Measurements from ENCODE around the gene RAB35.

The RAB35 gene

GRCh38 chr12:120060196-120060595 is 56.4 kb downstream of the RAB35 start:
- no peak for TF ChIP-seq CTCF (conservative IDR thresholded peaks at IDR 0.05; ENCODE audit: control insufficient read depth, insufficient read depth, low read depth, low read length)
- peak; percentile 20 for DNase-seq (ENCODE audit: low read depth)
- no peak overlapping the region for H3K4me3 ChIP-seq (ENCODE audit: control insufficient read depth, low read depth, low read length)

GRCh38 chr12:120056739-120057138 is 59.8 kb downstream of the RAB35 start:
- no peak for TF ChIP-seq CTCF (conservative IDR thresholded peaks at IDR 0.05; ENCODE audit: control insufficient read depth, insufficient read depth, low read depth, low read length)
- no peak for DNase-seq (ENCODE audit: low read depth)
- no peak overlapping the region for H3K4me3 ChIP-seq (ENCODE audit: control insufficient read depth, low read depth, low read length)

- TF ChIP-seq CTCF (conservative IDR thresholded peaks at IDR 0.05; ENCODE audit: control insufficient read depth, insufficient read depth, low read depth, low read length) = no peak
- no peak overlapping the region for H3K4me3 ChIP-seq (ENCODE audit: control insufficient read depth, low read depth, low read length)
- DNase-seq (ENCODE audit: low read depth) = peak; percentile 56
These were observed 61.1 kb downstream of the RAB35 start for GRCh38 chr12:120055231-120056000.

GRCh38 chr12:120054293-120054692 is 62.3 kb downstream of the RAB35 start:
- DNase-seq (ENCODE audit: low read depth) = no peak
- no peak overlapping the region for H3K4me3 ChIP-seq (ENCODE audit: control insufficient read depth, low read depth, low read length)
- no peak for TF ChIP-seq CTCF (conservative IDR thresholded peaks at IDR 0.05; ENCODE audit: control insufficient read depth, insufficient read depth, low read depth, low read length)

GRCh38 chr12:120051535-120051934 is 65.0 kb downstream of the RAB35 start:
- DNase-seq (ENCODE audit: low read depth) = no peak
- no peak overlapping the region for H3K4me3 ChIP-seq (ENCODE audit: control insufficient read depth, low read depth, low read length)
- no peak for TF ChIP-seq CTCF (conservative IDR thresholded peaks at IDR 0.05; ENCODE audit: control insufficient read depth, insufficient read depth, low read depth, low read length)

- DNase-seq (ENCODE audit: low read depth) = no peak
- TF ChIP-seq CTCF (conservative IDR thresholded peaks at IDR 0.05; ENCODE audit: control insufficient read depth, insufficient read depth, low read depth, low read length) = no peak
- H3K4me3 ChIP-seq (ENCODE audit: control insufficient read depth, low read depth, low read length) = no peak overlapping the region
These were observed 67.1 kb downstream of the RAB35 start for GRCh38 chr12:120049426-120049825.
